B cell (primary cell): ENCODE measurements around the gene B4GALNT3. TPM values are rescaled to one million over a fixed set of nuclear protein-coding genes. Genes with fewer than 3 reads are reported as not detected.

Source experiments
- ATAC-seq: fragments of 200-7000 bp; cut with Tn5 transposase; one replicate; pipeline ENCODE4 v1.10.0; 2021; ENCODE audit warnings: low read depth, mild to moderate bottlenecking, moderate number of reproducible peaks, moderate library complexity
- CTCF ChIA-PET: fragments of 350-600 bp; sonication (Branson Sonifier 250); formaldehyde crosslinking; loops from one replicate; lab custom pipeline; 2021; ENCODE audit warnings: antibody characterized with exemption, inconsistent platforms; lab: Charles Lee
- POLR2A ChIA-PET: fragments of 350-600 bp; sonication (Branson Sonifier 250); formaldehyde crosslinking; loops from one replicate; lab custom pipeline; 2021; ENCODE audit warnings: antibody characterized with exemption; lab: Charles Lee
- DNase-seq: peaks from one replicate; pipeline ENCODE4 v3.0.0; 2013
- H2AFZ ChIP-seq: 2 replicates; pipeline ENCODE4 v1.6.1; 2012; ENCODE audit warnings: mild to moderate bottlenecking, low read depth, low read length; ENCODE audit not compliant: insufficient read depth, poor library complexity, severe bottlenecking
- H3K27ac ChIP-seq, 2 donors: 1 replicate in 1 of 2; 2 replicates in 1 of 2; pipeline ENCODE4 v1.5.1; 2012 to 2013; ENCODE audit warnings: low read length in 2 of 2, mild to moderate bottlenecking in 2 of 2, moderate library complexity in 1 of 2
- H3K27me3 ChIP-seq, 4 experiments: fragments of 200-600 bp in 1 of 4; sonication (generic) in 1 of 4; replicated peaks in 1 of 4; 1 replicate in 2 of 4; 2 replicates in 2 of 4; pipeline versions ENCODE4 v1.6.1 to v1.7.0; 2013 to 2016; ENCODE audit warnings: low read length in 3 of 4, mild to moderate bottlenecking in 2 of 4, mixed read lengths in 1 of 4, moderate library complexity in 1 of 4; ENCODE audit not compliant: insufficient read depth in 4 of 4, control insufficient read depth in 3 of 4; ENCODE audit errors: control extremely low read depth in 1 of 4
- H3K36me3 ChIP-seq, 2 experiments: replicated peaks in 1 of 2; 1 replicate in 1 of 2; 2 replicates in 1 of 2; pipeline versions ENCODE4 v1.6.1 to v1.7.1; 2013; ENCODE audit warnings: low read length in 1 of 2; ENCODE audit not compliant: insufficient read depth in 2 of 2, control insufficient read depth in 1 of 2; ENCODE audit errors: control extremely low read depth in 1 of 2, extremely low read depth in 1 of 2
- H3K4me1 ChIP-seq, 2 donors: fragments of 200-600 bp in 1 of 2; sonication (generic) in 1 of 2; 1 replicate in 1 of 2; 2 replicates in 1 of 2; pipeline versions ENCODE4 v1.5.1 to v1.6.1; 2013 to 2017; ENCODE audit warnings: low read length in 2 of 2; ENCODE audit not compliant: control insufficient read depth in 2 of 2, insufficient read depth in 2 of 2
- H3K4me2 ChIP-seq: replicated peaks from 2 replicates; pipeline ENCODE3; 2012; ENCODE audit warnings: mild to moderate bottlenecking, low read depth, low read length; ENCODE audit not compliant: poor library complexity, severe bottlenecking
- H3K4me3 ChIP-seq, 5 experiments: fragments of 200-600 bp in 1 of 5; sonication (generic) in 1 of 5; 1 replicate in 3 of 5; 2 replicates in 2 of 5; pipeline versions ENCODE4 v1.5.1 to v1.7.0; 2011 to 2016; ENCODE audit warnings: low read length in 4 of 5, mild to moderate bottlenecking in 4 of 5, low read depth in 2 of 5, control low read depth in 1 of 5, moderate library complexity in 1 of 5; ENCODE audit not compliant: insufficient read depth in 1 of 5; ENCODE audit errors: control extremely low read depth in 1 of 5, extremely low read depth in 1 of 5
- H3K79me2 ChIP-seq: fragments of 200-600 bp; sonication (generic); one replicate; pipeline ENCODE4 v1.6.0; 2016; ENCODE audit warnings: low read length; ENCODE audit not compliant: control insufficient read depth, insufficient read depth
- H3K9ac ChIP-seq: fragments of 200-600 bp; sonication (generic); 2 replicates; pipeline ENCODE4 v1.6.1; 2017; ENCODE audit warnings: mild to moderate bottlenecking, low read length, moderate library complexity
- H3K9me3 ChIP-seq, 3 donors: one replicate each; pipeline versions ENCODE4 v1.6.1 to v1.7.1; 2013; ENCODE audit warnings: low read length in 2 of 3; ENCODE audit not compliant: control insufficient read depth in 2 of 3, insufficient read depth in 1 of 3; ENCODE audit errors: control extremely low read depth in 1 of 3
- H4K20me1 ChIP-seq: 2 replicates; pipeline ENCODE4 v1.6.0; 2012; ENCODE audit warnings: mild to moderate bottlenecking, low read length; ENCODE audit not compliant: insufficient read depth, control insufficient read depth, poor library complexity, severe bottlenecking
- H3K27ac Mint-ChIP-seq: one replicate; pipeline ENCODE4 v1.8.0; 2021; ENCODE audit warnings: mixed read lengths
- H3K27me3 Mint-ChIP-seq: one replicate; pipeline ENCODE4 v1.8.0; 2021; ENCODE audit warnings: mixed read lengths
- H3K4me1 Mint-ChIP-seq: one replicate; pipeline ENCODE4 v1.8.0; 2021; ENCODE audit warnings: mixed read lengths
- H3K4me3 Mint-ChIP-seq: one replicate; pipeline ENCODE4 v1.8.0; 2021; ENCODE audit warnings: mixed read lengths
- H3K9me3 Mint-ChIP-seq: one replicate; pipeline ENCODE4 v1.8.0; 2022; ENCODE audit warnings: mixed read lengths; ENCODE audit not compliant: insufficient read depth
- CTCF ChIP-seq: fragments of 200-600 bp; IDR thresholded peaks from one replicate; pipeline ENCODE4 v1.8.0; 2022; ENCODE audit warnings: antibody characterized with exemption, mild to moderate bottlenecking
- EZH2 ChIP-seq: IDR thresholded peaks from 2 replicates; pipeline ENCODE4 v1.6.1; 2012; ENCODE audit warnings: borderline replicate concordance, low read depth, mild to moderate bottlenecking, moderate library complexity, low read length; ENCODE audit not compliant: insufficient read depth, poor library complexity, severe bottlenecking
- WGBS: methylation state at CpG from one replicate; pipeline ENCODE4 v1.1.5; 2013; ENCODE audit warnings: missing lambda C conversion rate; ENCODE audit not compliant: insufficient coverage; 5-methylcytosine and 5-hydroxymethylcytosine counted together
- intact Hi-C: fragments of 100-400 bp; cut with micrococcal nuclease; formaldehyde crosslinking; loops from one replicate; pipeline ENCODE4 v1.10.0; 2022
- polyA plus RNA-seq: library from polyadenylated mRNA; depleted of rRNA; stranded (reverse); fragments of >200 nt; gene quantifications from 2 replicates; pipeline ENCODE4 v1.2.3, GENCODE V29; 2012
- total RNA-seq, 2 donors: library from RNA; stranded (reverse); fragments of 120-200 nt in 1 of 2; gene quantifications; 1 replicate in 1 of 2; 2 replicates in 1 of 2; pipeline versions ENCODE4 v1.2.3 to v1.2.4, GENCODE V29; 2013 to 2022

B4GALNT3 gene
- total and polyA plus RNA-seq, 2 donors (not counting 1 experiment from before 2014, with no cell fraction given) = 0.25 TPM; not detected in 1

- CTCF ChIA-PET = interaction anchor here (0.9 to 1.3 kb wide), 3 partner anchors 14 to 983 kb away, joined by 3 to 5 read pairs (median 3); no protein-coding TSS in a partner anchor
- no peaks in the 10 kb centered on the region for H3K36me3 ChIP-seq
- POLR2A ChIA-PET = no interaction called here
- Mint-ChIP-seq H3K27ac (no peak overlapping the region), H3K27me3 (no peaks in the 10 kb centered on the region), H3K9me3 (no peaks in the 10 kb centered on the region), H3K4me3 (no peak overlapping the region), H3K4me1 (no peaks in the 10 kb centered on the region)
- H4K20me1 ChIP-seq = no peaks in the 10 kb centered on the region
- no peaks in the 10 kb centered on the region for H3K27me3 ChIP-seq
- H3K27ac ChIP-seq = no peak overlapping the region
- intact Hi-C loops = no loop called here
- no peak overlapping the region for H3K9ac ChIP-seq
- DNase-seq (no peak), ATAC-seq (no peak)
- H3K9me3 ChIP-seq = no peaks in the 10 kb centered on the region
- no peaks in the 10 kb centered on the region for H3K4me1 ChIP-seq
- no peak overlapping the region for H3K4me2 ChIP-seq
- WGBS = 98% methylated on average over 13 of the region's 13 CpGs
- no peak overlapping the region for H3K4me3 ChIP-seq
- no peak for TF ChIP-seq CTCF
- TF ChIP-seq EZH2 = no peak
- H2AFZ ChIP-seq = no peak overlapping the region
- no peaks in the 10 kb centered on the region for H3K79me2 ChIP-seq
These were observed 140.0 kb downstream of the B4GALNT3 start for GRCh38 chr12:599756-600155.

GRCh38 chr12:601976-602699 is 142.4 kb downstream of the B4GALNT3 start:
- H3K9ac ChIP-seq = no peak overlapping the region
- no peaks in the 10 kb centered on the region for H3K9me3 Mint-ChIP-seq
- CTCF ChIA-PET = interaction anchor here (1.6 to 4.1 kb wide), 2 partner anchors 13 to 85 kb away, joined by 3 to 18 read pairs; no protein-coding TSS in a partner anchor
- H2AFZ ChIP-seq = no peak overlapping the region
- H3K9me3 ChIP-seq = no peaks in the 10 kb centered on the region
- no peaks in the 10 kb centered on the region for H3K27me3 Mint-ChIP-seq
- no peaks in the 10 kb centered on the region for H4K20me1 ChIP-seq
- H3K27me3 ChIP-seq = no peaks in the 10 kb centered on the region
- H3K4me1 ChIP-seq = no peaks in the 10 kb centered on the region
- ATAC-seq (no peak), DNase-seq (no peak)
- no peaks in the 10 kb centered on the region for H3K79me2 ChIP-seq
- 95% methylated on average over 3 of the region's 7 CpGs for WGBS
- H3K4me2 ChIP-seq = no peak overlapping the region
- no peak overlapping the region for H3K4me3 ChIP-seq
- H3K27ac ChIP-seq = no peak overlapping the region
- no peaks in the 10 kb centered on the region for H3K4me1 Mint-ChIP-seq
- POLR2A ChIA-PET = no interaction called here
- no peak overlapping the region for H3K27ac Mint-ChIP-seq
- H3K36me3 ChIP-seq = no peaks in the 10 kb centered on the region
- no peak overlapping the region for H3K4me3 Mint-ChIP-seq
- TF ChIP-seq CTCF (no peak), EZH2 (no peak)
- intact Hi-C loops = no loop called here
